Measurements from ENCODE around the gene CLPTM1L.

The CLPTM1L gene

DNA sequence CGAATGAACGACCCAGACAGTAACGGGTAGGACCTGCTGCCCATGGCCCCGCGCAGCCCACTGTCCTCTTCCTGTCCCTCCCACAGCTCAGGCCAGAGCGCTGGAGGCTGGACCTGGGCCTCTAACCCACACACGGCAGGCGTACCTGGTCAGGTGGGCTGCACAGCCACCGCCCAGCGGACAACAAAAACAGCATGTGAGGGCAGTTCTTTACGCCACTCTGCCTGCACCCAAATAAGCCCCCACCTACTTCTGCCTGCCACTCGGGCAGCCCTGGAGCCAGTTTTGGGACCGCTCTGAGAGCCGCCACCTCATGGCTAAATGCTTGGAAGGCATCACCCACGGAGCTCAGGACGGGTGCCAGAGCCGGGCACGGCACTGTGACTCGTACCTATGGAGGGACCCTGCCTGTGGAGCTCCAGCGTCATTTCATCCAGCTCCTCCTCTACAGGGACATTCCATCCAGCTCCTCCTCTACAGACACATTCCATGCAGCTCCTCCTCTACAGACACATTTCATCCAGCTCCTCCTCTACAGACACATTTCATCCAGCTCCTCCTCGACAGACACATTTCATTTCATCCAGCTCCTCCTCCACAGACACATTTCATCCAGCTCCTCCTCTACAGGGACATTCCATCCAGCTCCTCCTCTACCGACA is 18.9 kb downstream of the CLPTM1L start:
- H3K36me3 ChIP-seq, result peaks cover 90% of the 10 kb centered on the region
- H3K4me1 ChIP-seq (ENCODE audit: control insufficient read depth in 1 of 2, insufficient read depth in 1 of 2, low read depth in 1 of 2, low read length in 1 of 2), result no peaks in the 10 kb centered on the region
- TF ChIP-seq CTCF (IDR thresholded peaks at IDR 0.05), result no peak
- no peak overlapping the region for H3K27ac ChIP-seq
- no peaks in the 10 kb centered on the region for H3K27me3 ChIP-seq
- H3K4me3 ChIP-seq (ENCODE audit: low read depth in 1 of 2, low read length in 1 of 2), result no peak overlapping the region
- no peaks in the 10 kb centered on the region for H3K9me3 ChIP-seq

- Histone ChIP-seq H3K9me3 (no peaks in the 10 kb centered on the region), H3K4me3 (ENCODE audit: low read depth in 1 of 2, low read length in 1 of 2) (no peak overlapping the region), H3K36me3 (peaks cover 90% of the 10 kb centered on the region), H3K27me3 (no peaks in the 10 kb centered on the region), H3K27ac (no peak overlapping the region), H3K4me1 (ENCODE audit: control insufficient read depth in 1 of 2, insufficient read depth in 1 of 2, low read depth in 1 of 2, low read length in 1 of 2) (no peaks in the 10 kb centered on the region)
- TF ChIP-seq CTCF (IDR thresholded peaks at IDR 0.05), result no peak
Measured at GRCh38 chr5:1325191-1325741, 19.6 kb downstream of the CLPTM1L start.

- no peak overlapping the region for H3K27ac ChIP-seq
- no peaks in the 10 kb centered on the region for H3K27me3 ChIP-seq
- no peaks in the 10 kb centered on the region for H3K9me3 ChIP-seq
- no peak overlapping the region for H3K4me3 ChIP-seq (ENCODE audit: low read depth in 1 of 2, low read length in 1 of 2)
- H3K36me3 ChIP-seq, result peaks cover 90% of the 10 kb centered on the region
- TF ChIP-seq CTCF (IDR thresholded peaks at IDR 0.05), result no peak
- H3K4me1 ChIP-seq (ENCODE audit: control insufficient read depth in 1 of 2, insufficient read depth in 1 of 2, low read depth in 1 of 2, low read length in 1 of 2), result no peaks in the 10 kb centered on the region
Measured at GRCh38 chr5:1324719-1325190, 20.1 kb downstream of the CLPTM1L start.

DNA sequence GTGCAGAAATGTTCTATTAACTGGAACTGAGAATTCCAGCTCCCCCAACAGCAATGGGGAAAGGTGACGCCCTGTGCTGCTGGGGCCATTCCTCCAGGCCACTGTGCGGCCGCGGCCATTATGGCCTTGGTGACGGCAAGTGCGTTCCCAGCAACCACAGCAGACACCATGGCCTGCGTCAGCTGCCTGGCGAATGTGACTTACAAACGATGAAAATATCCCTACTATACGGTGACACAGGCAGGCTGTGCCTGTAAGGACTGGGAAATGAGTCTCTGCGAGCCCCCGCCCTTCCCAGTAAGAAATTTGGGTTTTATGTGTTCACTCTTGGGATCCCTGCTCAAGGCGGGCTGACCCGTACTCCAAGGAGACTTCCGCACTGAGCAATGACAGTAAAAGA is 20.6 kb downstream of the CLPTM1L start:
- Histone ChIP-seq H3K36me3 (peaks cover 90% of the 10 kb centered on the region), H3K4me1 (ENCODE audit: control insufficient read depth in 1 of 2, insufficient read depth in 1 of 2, low read depth in 1 of 2, low read length in 1 of 2) (no peaks in the 10 kb centered on the region), H3K4me3 (ENCODE audit: low read depth in 1 of 2, low read length in 1 of 2) (no peak overlapping the region), H3K27me3 (no peaks in the 10 kb centered on the region), H3K27ac (no peak overlapping the region), H3K9me3 (no peaks in the 10 kb centered on the region)
- no peak for TF ChIP-seq CTCF (IDR thresholded peaks at IDR 0.05)

DNA sequence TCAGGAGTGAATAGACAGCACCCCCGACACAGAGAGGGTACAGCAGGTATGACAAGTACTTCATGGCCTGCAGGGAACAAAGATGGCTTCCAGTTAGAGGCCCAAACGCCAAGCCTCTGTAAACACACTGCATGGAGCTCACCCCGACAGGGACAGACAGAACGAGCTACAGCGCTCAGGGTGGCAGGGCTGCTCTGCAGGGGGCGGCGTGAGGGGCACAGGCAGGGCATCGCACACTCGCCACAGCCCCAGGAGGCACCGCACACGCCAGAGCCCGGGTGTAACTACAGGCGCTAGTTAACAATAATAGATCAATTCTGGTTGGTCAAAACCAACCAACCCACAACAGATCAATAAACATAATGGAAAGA is 21.1 kb downstream of the CLPTM1L start:
- Histone ChIP-seq H3K4me3 (ENCODE audit: low read depth in 1 of 2, low read length in 1 of 2) (no peak overlapping the region), H3K4me1 (ENCODE audit: control insufficient read depth in 1 of 2, insufficient read depth in 1 of 2, low read depth in 1 of 2, low read length in 1 of 2) (no peaks in the 10 kb centered on the region), H3K36me3 (peaks cover 90% of the 10 kb centered on the region), H3K27me3 (no peaks in the 10 kb centered on the region), H3K9me3 (no peaks in the 10 kb centered on the region), H3K27ac (no peak overlapping the region)
- no peak for TF ChIP-seq CTCF (IDR thresholded peaks at IDR 0.05)
